Nephron (organoid): ENCODE data around the gene TH.
A peak's percentile ranks its signal among the peaks of the same experiment; 100 is the strongest.

Source experiments
- H3K27ac Mint-ChIP-seq, 3 experiments: 2 replicates each; pipeline ENCODE4 v1.8.0; 2020; ENCODE audit warnings: mixed read lengths in 3 of 3, mild to moderate bottlenecking in 2 of 3, moderate library complexity in 1 of 3
- H3K27me3 Mint-ChIP-seq: 2 replicates; pipeline ENCODE4 v1.8.0; 2021; ENCODE audit warnings: low read depth, mild to moderate bottlenecking, moderate library complexity, mixed read lengths
- H3K36me3 Mint-ChIP-seq: 2 replicates; pipeline ENCODE4 v1.8.0; 2020; ENCODE audit warnings: low read depth, mixed read lengths
- H3K4me1 Mint-ChIP-seq: 2 replicates; pipeline ENCODE4 v1.8.0; 2020; ENCODE audit warnings: mixed read lengths
- H3K4me3 Mint-ChIP-seq, 3 experiments: 2 replicates each; pipeline ENCODE4 v1.8.0; 2020; ENCODE audit warnings: mild to moderate bottlenecking in 3 of 3, mixed read lengths in 3 of 3, moderate library complexity in 2 of 3
- H3K9me3 Mint-ChIP-seq: 2 replicates; pipeline ENCODE4 v1.8.0; 2020; ENCODE audit warnings: mixed read lengths
- CTCF ChIP-seq, 3 experiments: fragments of 200-600 bp; sonication (generic); IDR thresholded peaks; one replicate each; pipeline ENCODE4 v1.5.0; 2021; ENCODE audit warnings: antibody characterized with exemption in 3 of 3; ENCODE audit not compliant: unreplicated experiment in 3 of 3

The TH gene

GRCh38 chr11:2138068-2138430, 33.6 kb downstream of the TH start:
- Mint-ChIP-seq H3K36me3 (peaks cover 29% of the 10 kb centered on the region), H3K4me1 (peaks cover 27% of the 10 kb centered on the region), H3K9me3 (no peaks in the 10 kb centered on the region), H3K4me3 (peak overlapping the region; percentile 87 to 94 (median 90)), H3K27ac (peak overlapping the region in 2 of 3 experiments; percentile 91 to 94), H3K27me3 (peaks cover 80% of the 10 kb centered on the region)
- TF ChIP-seq CTCF (IDR thresholded peaks at IDR 0.05; ENCODE audit: unreplicated experiment in 3 of 3): no peak

GRCh38 chr11:2137202-2138067, 34.2 kb downstream of the TH start:
- H3K36me3 Mint-ChIP-seq: peaks cover 33% of the 10 kb centered on the region
- H3K4me1 Mint-ChIP-seq: peaks cover 21% of the 10 kb centered on the region
- H3K9me3 Mint-ChIP-seq: no peaks in the 10 kb centered on the region
- TF ChIP-seq CTCF (IDR thresholded peaks at IDR 0.05; ENCODE audit: unreplicated experiment in 3 of 3): no peak
- peak overlapping the region; percentile 93 to 96 (median 95) for H3K4me3 Mint-ChIP-seq
- H3K27ac Mint-ChIP-seq: peak overlapping the region; percentile 50 to 87 (median 82)
- H3K27me3 Mint-ChIP-seq: peaks cover 80% of the 10 kb centered on the region

GRCh38 chr11:2136952-2137201, 34.7 kb downstream of the TH start:
- Mint-ChIP-seq H3K9me3 (no peaks in the 10 kb centered on the region), H3K27me3 (peaks cover 80% of the 10 kb centered on the region), H3K27ac (peak overlapping the region; percentile 50 to 87 (median 82)), H3K4me1 (peaks cover 21% of the 10 kb centered on the region), H3K4me3 (peak overlapping the region; percentile 93 to 96 (median 95)), H3K36me3 (peaks cover 36% of the 10 kb centered on the region)
- no peak for TF ChIP-seq CTCF (IDR thresholded peaks at IDR 0.05; ENCODE audit: unreplicated experiment in 3 of 3)

GRCh38 chr11:2136209-2136951, 35.2 kb downstream of the TH start:
- Mint-ChIP-seq H3K36me3 (peaks cover 41% of the 10 kb centered on the region), H3K9me3 (no peaks in the 10 kb centered on the region), H3K4me3 (peak overlapping the region; percentile 93 to 96 (median 95)), H3K27ac (peak overlapping the region; percentile 55 to 90 (median 69)), H3K4me1 (peaks cover 26% of the 10 kb centered on the region), H3K27me3 (peaks cover 80% of the 10 kb centered on the region)
- no peak for TF ChIP-seq CTCF (IDR thresholded peaks at IDR 0.05; ENCODE audit: unreplicated experiment in 3 of 3)

- peak overlapping the region; percentile 55 to 90 (median 69) for H3K27ac Mint-ChIP-seq
- H3K36me3 Mint-ChIP-seq: peaks cover 47% of the 10 kb centered on the region
- H3K9me3 Mint-ChIP-seq: no peaks in the 10 kb centered on the region
- H3K4me1 Mint-ChIP-seq: peaks cover 31% of the 10 kb centered on the region
- H3K4me3 Mint-ChIP-seq: peak overlapping the region; percentile 93 to 96 (median 95)
- H3K27me3 Mint-ChIP-seq: peaks cover 80% of the 10 kb centered on the region
- TF ChIP-seq CTCF (IDR thresholded peaks at IDR 0.05; ENCODE audit: unreplicated experiment in 3 of 3): no peak
Observed at GRCh38 chr11:2135648-2136201, 35.9 kb downstream of the TH start.
